UCSD-AML1 (cell line): ENCODE results near the gene GSG1L.
"Not testable (repeated sequence)": the region's sequence is repeated elsewhere in the genome, so short reads cannot be mapped to it uniquely, and the experiment has no call there.

Experiments
- DNase-seq: peaks from one replicate; lab custom pipeline; 2025; ENCODE audit not compliant: unreplicated experiment; lab: John Stamatoyannopoulos, UW

GSG1L gene

GRCh38 chr16:27984121-27984520 is 79.4 kb downstream of the GSG1L start:
- DNase-seq = no peak

DNA sequence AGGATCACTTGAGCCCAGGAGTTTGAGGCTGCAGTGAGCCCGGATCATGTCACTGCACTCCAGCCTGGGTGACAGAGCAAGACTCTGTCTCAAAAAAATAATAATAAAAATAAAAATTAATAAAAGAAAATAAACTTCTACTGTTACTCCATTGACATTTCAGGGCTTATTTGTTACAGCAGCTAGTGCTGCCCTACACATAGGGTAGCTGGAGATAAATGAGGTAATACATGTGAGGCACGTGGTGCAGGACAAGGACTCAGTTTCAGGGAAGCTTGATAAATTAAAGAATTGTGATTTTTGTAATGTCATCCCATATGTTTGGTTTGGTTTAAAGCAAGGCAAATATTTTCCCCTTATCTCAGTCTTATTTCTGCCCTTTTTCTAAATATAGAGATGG is 80.3 kb downstream of the GSG1L start:
- DNase-seq = no peak

- no peak for DNase-seq
Measured at GRCh38 chr16:27982184-27982583, 81.3 kb downstream of the GSG1L start.

- no peak for DNase-seq
Measured at GRCh38 chr16:27980919-27981700, 82.4 kb downstream of the GSG1L start.

DNA sequence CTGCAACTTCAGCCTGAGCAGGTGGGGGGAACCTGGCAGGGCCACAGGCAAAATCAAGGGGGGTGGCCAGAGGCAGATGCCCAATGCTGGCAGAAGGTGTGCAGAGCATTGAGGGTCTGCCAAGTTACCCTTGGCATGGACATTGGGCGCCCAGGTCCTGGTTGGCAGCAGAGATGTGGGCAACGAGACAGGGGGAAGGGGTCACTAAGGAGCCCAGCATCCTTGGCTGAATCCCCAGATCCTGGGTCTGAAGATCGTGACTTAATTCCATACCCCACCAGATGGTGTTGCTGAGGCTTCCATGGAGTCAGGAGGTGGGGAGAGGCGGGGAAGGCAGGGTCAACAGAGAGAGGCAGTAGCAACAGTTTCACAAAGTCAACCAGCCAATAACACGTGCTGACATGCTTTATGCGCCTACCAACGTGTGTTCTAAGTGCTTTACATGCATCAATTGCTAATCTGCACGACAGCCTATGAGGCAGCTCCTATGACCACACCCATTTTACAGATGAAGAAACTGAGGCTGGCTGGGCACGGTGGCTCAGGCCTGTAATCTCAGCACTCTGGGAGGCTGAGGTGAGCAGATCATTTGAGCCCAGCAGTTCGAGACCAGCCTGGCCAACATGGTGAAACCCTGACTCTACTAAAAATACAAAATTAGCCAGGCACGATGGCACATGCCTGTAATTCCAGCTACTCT is 83.3 kb downstream of the GSG1L start:
- no peak for DNase-seq

DNA sequence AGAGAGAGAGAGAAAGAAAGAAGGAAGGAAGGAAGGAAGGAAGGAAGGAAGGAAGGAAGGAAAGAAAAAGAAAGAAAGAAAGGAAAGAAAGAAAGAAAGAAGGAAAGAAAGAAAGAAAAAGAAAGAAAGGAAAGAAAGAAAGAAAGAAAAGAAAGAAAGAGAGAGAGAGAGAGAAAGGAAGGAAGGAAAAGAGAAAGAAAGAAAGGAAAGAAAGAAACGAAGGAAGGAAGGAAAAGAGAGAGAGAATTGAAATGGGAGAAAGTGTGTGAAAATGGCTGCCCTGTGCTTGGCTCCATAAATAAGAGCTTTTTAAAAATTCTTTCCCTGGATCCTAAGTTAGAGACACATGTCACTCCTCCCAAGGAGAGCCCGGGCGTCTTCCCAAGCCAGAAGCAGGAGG is 83.8 kb downstream of the GSG1L start:
- not testable (repeated sequence) for DNase-seq

- no peak for DNase-seq
Measured at GRCh38 chr16:27978876-27979275, 84.6 kb downstream of the GSG1L start.

GRCh38 chr16:27977966-27978365 is 85.5 kb downstream of the GSG1L start:
- DNase-seq = no peak

- DNase-seq = no peak
Measured at GRCh38 chr16:27976990-27977389, 86.5 kb downstream of the GSG1L start.

DNA sequence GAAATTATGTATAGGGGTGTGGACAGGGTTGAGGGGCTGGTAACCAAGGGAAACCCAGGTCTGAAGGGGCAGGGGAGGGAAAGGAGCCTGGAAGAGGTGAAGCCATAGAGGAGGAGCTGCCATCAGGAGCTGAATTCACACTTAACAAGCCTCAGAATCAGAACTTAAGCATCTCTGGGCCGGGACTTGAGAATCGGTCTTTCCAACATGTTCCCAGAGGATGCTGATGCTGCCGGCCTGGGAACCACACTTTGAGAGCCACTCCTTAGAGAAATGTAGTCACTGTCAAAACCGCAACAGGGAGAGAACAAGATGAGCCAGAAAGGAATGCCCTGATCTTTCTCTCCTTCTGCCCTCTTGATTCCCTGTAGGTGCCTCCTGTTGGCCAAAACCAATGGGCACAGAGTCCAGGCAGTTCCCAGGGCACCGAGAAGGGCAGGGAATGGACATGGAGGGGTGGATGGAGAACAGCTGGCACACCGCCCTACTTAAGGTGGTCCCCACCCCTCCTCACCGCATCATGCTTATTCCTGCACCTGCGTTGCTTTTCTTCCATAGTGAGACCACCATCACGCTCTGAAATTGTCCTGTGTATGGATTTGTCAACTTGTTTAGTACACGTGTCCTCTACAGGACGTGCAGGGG is 88.5 kb downstream of the GSG1L start:
- no peak for DNase-seq

- no peak for DNase-seq
Measured at GRCh38 chr16:27973678-27974077, 89.8 kb downstream of the GSG1L start.

DNA sequence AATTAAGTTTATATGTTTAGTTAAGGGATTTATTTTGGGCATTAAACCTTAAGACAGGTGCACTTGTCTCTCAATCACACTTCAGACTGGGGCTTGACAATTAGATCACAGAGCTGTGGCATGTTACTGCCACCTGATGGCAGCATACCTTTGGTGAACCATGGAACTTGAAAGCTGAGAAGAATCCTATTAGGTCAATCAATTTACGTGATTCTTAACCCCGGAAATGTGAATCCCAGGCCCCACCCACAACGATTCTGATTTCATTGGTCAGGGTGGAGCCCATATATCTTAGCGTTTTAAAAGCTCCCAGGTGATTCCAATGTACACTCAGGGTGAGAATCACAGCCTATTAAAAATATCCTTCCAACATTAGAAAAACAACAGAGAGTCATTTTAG is 91.0 kb downstream of the GSG1L start:
- DNase-seq = peak; percentile 22

DNA sequence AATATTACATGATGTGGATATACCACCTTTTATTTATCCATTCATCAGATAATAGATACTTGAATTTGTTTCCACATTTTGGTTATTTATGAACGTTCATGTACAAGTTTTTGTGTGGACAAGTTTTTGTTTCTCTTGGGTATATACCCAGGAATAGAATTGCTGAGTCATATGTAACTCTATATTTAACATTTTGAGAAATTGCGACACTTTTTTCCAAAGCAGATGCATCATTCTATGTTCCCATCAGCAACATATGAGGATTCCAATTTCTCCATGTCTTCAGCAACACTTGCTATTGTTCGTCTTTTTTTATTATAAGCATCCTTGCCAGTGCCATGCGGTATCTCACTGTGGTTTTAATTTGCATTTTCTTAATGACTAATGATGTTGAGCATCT is 93.9 kb downstream of the GSG1L start:
- no peak for DNase-seq

- DNase-seq = no peak
Measured at GRCh38 chr16:27967169-27967568, 96.3 kb downstream of the GSG1L start.

- no peak for DNase-seq
Measured at GRCh38 chr16:27966756-27967155, 96.8 kb downstream of the GSG1L start.

DNA sequence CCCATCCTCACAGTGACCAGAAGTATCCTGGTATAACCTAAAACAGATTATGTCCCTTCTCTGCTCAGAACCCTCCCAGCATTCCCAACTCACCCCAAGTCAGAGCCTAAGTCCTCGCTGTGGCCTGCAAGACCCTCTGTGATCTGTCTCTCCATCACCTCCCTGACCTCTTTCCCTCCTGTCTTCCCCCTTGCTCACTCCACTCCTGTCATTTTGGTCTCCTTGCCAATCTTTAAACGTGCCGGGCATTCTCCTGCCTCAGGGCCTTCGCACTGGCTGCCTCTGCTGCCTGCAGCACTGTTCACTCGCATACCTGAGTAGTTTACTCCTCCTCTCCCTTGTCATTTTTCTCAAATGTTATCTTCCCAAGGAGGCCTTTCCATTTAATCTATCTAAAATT is 97.7 kb downstream of the GSG1L start:
- DNase-seq = no peak

DNA sequence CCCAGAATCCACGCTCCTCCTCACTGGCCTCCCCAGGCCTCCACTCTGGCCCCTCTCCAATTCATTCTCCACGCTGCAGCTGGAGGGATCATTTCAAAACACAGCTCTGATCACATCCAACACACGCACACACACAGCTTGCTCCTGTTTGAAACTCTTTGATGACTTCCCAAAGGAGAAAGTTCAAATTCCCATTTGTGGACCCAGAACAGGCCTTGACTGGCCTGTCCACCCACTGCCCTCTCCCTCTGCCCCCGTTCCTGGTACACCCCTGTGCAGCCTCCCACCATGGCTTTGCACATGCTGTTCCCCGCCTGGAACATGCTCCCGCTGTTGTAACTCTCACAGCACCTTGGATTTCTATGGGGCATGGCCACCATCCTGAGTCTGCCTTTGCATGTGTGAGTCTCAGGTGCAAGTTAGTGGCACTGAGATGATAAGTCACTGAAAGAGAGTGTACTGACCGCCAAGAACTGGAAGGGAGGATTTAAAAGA is 100.0 kb downstream of the GSG1L start:
- no peak for DNase-seq

GRCh38 chr16:27962197-27962596 is 101.3 kb downstream of the GSG1L start:
- no peak for DNase-seq

- DNase-seq = no peak
Measured at GRCh38 chr16:27961296-27961620, 102.3 kb downstream of the GSG1L start.

- no peak for DNase-seq
Measured at GRCh38 chr16:27960619-27961295, 102.8 kb downstream of the GSG1L start.

GRCh38 chr16:27959914-27960313 is 103.6 kb downstream of the GSG1L start:
- DNase-seq = peak; percentile 53

GRCh38 chr16:27954191-27954590 is 109.3 kb downstream of the GSG1L start:
- peak; percentile 29 for DNase-seq
